Activated CD4-positive, alpha-beta T cell treated with anti-CD3 and anti-CD28 coated beads, Interleukin-2, amount 50 U/mL, for 1 hour (primary cell): Measurements from ENCODE around the gene TIMM50.
"Not testable (repeated sequence)": the region's sequence is repeated elsewhere in the genome, so short reads cannot be mapped to it uniquely, and the experiment has no call there.

ENCODE experiments used
- DNase-seq: peaks from one replicate; pipeline ENCODE4 v3.0.0-alpha.2; 2020

The TIMM50 gene

DNA sequence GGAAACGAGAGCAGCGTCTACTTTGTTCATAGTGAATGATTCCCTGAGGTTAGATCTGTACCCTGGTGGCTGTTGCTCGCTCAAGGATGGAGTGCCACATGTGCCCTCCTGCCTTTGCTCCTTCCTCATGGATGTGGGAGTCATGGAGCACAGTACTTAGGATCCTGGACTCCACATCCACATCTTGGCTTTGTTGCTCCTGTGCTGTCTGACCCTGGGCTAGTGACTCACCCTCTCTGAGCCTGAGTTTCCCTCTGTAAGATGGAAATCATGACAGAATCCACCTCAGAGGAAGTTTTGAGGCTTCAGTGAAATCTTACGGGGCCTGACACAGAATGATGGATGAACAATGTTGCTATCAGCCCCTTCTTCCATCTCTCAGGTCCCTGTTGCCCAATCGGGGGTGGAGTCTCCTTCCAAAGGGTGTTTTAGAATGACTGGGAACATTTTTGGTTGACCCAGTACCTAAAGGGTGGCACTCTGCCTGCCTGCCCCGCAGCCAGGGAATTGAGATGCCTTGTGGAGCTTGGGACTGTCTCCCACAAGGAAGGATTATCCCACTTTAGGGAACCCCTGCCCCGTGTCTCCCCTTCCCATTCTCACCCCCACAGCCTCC lies 9.8 kb upstream of the TIMM50 start:
- no peak for DNase-seq

DNA sequence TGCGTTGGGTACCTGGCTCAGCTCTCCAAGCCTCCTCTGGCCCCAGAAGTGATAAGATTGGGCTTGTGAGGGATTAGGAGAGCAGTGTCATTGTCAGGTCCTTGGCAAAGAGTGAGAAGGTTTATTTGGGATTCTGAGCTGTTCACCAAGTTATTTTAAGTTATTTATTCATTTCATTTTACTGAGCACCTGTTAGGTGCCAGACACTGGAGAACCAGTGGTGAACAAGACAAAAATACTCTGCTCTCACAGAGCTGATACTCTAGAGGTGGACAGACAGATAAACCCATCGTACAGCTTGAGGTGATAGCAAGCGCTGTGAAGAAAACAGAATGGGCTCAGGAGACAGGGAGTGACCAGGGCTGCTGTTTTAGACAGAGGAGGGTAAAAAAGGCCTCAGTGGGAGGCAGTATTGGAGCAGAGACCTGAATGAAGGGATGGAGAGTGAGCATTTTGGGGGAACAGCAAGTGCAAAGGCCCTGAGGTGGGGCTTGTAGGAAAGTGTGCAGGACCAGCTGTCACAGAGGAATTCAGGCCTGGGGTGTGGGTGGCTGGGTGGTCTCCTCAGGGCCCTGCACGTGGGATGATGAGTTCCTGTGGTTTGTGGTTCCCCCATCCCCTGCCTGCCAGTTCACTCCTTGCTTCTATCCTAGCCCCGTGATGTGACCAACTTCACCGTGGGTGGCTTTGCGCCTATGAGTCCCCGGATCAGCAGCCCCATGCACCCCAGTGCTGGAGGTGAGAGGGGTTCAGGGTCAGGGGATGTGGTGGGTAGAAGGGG lies 8.7 kb upstream of the TIMM50 start:
- no peak for DNase-seq

DNA sequence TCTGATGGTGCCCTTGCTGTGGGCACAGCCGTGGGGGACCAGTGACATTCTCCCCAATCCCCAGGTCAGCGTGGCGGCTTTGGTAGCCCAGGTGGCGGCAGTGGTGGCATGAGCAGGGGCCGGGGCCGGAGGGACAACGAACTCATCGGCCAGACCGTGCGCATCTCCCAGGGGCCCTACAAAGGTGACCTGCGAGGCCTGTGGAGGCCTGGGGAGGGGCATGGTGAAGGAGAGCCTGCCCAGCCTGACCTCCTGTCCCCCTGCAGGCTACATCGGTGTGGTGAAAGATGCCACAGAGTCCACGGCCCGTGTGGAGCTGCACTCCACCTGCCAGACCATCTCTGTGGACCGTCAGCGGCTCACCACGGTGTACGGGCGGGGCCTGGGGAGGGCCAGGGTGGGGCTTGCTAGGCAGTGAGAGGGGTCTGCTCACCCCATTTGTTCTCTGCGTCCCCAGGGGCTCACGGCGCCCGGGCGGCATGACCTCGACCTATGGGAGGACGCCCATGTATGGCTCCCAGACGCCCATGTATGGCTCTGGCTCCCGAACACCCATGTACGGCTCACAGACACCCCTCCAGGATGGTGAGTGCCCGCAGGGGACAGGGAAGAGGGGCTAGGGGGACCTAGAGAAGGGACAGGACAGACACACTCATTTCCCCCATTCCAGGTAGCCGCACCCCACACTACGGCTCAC lies 7.7 kb upstream of the TIMM50 start:
- no peak for DNase-seq

DNA sequence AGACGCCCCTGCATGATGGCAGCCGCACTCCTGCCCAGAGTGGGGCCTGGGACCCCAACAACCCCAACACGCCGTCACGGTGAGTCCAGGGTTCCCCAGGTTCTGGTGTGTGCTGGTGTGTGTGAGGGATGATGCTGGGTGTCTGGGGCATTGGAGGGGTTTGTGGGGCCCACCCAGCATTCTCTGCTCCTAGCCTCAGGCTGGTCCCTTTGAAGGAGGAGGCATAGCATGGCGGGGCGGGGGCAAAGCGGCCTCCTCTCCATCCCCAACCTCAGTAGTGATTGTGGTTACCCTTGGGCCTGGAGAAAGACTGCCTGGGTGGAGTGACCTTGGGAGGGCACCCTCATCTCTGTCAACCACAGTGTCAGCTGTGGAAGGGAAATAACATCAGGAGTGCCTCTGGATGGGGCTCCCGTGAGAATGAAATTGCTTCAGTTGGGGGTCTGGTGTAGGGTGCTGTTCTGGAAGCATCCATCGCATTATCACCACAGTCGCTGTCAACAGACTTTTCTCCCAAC lies 7.1 kb upstream of the TIMM50 start:
- no peak for DNase-seq

DNA sequence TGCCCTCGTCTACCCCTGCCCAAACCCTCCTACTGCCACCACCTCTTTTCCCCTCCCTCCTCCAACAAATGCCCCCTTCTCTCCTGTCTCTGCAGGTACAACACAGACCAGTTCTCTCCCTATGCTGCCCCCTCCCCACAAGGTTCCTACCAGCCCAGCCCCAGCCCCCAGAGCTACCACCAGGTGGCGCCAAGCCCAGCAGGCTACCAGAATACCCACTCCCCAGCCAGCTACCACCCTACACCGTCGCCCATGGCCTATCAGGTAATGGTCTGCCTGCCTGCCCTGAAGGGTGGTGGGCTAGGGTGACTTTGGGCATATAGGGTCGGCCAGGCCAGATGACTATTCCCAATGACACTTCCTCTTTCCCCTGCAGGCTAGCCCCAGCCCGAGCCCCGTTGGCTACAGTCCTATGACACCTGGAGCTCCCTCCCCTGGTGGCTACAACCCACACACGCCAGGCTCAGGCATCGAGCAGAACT lies 6.5 kb upstream of the TIMM50 start:
- DNase-seq = peak; percentile 80

DNA sequence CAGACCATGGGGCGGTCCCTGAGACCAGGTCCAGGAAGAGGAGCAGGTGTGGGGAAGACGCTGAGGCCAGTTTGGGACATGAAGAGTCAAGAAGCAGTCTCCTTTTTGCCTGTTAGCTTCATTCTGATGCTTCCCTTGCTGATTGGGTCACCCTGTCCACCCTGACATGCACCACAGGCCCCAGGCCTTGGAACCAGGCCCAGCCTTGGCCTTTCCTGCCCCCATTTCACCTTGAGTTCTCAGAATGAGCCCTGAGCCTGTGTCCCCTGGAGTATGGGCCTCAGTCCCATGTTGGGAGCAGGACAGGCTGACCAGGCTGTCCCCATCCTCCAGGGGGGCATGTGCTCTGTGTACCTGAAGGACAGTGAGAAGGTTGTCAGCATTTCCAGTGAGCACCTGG lies 4.9 kb upstream of the TIMM50 start:
- no peak for DNase-seq

DNA sequence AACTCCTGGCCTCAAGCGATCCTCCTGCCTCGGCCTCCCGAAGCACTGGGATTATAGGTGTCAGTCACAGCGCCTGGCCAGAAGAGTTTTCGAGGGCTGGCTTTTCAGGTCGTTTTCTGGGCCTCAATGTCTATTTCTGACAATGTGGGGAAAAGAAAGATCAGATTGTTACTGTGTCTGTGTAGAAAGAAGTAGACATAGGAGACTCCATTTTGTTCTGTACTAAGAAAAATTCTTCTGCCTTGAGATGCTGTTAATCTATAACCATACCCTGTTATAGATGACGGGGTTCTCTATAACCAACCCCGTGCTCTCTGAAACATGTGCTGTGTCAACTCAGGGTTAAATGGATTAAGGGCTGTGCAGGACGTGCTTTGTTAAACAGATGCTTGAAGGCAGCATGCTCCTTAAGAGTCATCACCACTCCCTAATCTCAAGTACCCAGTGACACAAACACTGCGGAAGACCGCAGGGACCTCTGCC lies 1.3 kb upstream of the TIMM50 start:
- not testable (repeated sequence) for DNase-seq

DNA sequence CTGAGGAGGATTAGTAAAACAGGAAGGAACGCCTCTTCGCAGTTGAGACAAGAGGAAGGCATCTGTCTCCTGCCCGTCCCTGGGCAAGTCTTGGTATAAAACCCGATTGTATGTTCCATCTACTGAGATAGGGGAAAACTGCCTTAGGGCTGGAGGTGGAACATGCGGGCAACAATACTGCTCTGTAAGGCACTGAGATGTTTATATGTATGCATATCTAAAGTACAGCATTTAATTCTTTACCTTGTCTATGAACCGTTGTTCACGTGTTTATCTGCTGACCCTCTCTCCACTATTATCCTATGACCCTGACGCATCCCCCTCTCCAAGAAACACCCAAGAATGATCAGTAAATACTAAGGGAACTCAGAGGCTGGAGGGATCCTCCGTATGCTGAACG lies 722 bp upstream of the TIMM50 start:
- DNase-seq = no peak

DNA sequence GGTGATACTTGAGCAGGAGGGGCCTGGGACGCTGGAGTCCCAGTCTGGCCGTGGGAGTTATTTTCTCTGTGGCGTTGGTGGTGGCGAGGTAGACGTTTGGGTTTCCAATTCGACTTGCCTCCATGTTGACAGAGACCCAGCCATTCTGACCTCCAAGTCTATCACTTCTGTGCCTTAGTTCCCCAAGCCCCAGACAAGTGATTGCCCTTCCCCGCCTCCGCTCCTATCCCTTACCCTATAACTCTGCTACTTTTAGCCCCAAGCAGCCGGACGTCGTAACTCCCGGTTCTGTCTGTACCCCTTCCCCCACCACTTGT lies 549 bp downstream of the TIMM50 start:
- DNase-seq = no peak

DNA sequence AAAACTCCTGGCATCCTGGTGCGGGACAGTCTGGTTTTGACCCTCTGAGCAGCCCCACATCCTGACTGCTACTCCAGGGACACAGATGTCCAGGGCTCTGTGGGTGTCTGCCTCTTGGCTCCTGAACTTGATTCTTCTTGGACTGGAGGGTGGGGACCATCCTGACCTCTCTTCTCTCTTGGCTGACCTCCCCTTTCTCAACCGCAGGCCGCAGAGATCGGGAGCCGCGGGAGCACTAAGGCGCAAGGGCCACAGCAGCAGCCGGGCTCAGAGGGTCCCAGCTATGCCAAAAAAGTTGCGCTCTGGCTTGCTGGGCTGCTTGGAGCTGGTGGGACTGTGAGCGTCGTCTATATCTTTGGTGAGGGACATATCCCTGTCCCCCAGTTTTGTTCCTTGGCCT lies 1.0 kb downstream of the TIMM50 start:
- no peak for DNase-seq

DNA sequence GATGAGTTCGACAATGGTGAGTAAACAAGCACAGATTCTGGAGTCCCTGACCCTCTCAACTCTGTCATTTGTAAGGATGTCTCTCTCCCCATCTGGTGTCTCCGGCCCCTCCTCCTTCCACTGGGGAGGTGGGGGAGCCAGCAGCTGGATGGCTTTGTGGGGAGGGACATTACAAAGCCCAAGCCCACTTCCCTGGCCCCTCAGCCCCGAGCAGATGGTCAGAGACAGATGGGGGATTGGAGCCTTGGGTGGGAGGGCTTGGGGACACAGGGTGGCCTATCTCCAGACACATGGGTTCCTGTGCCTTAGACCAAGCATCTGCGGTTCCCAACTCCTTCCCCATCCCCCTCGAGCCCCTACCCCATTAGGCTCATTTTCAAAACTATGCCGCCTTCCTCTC lies 2.5 kb downstream of the TIMM50 start:
- no peak for DNase-seq

DNA sequence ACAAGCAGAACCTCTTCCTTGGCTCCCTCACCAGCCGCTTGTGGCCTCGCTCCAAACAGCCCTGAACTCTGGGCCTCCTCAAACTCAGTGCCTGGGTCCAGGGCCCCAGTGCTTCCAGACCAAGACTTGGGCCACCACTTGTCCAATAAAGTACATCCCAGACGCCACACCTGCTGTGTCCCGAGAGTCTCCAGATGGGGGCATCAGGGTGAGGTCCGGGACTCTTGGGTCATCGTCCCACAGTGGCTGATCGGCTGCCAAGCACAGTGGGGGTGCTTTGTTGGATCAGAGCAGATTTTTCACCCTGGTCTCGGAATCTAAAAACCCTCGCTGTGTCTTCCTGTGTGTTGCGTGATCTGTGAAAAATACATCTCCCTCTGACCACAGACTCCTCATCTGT lies 9.1 kb downstream of the TIMM50 start:
- no peak for DNase-seq

DNA sequence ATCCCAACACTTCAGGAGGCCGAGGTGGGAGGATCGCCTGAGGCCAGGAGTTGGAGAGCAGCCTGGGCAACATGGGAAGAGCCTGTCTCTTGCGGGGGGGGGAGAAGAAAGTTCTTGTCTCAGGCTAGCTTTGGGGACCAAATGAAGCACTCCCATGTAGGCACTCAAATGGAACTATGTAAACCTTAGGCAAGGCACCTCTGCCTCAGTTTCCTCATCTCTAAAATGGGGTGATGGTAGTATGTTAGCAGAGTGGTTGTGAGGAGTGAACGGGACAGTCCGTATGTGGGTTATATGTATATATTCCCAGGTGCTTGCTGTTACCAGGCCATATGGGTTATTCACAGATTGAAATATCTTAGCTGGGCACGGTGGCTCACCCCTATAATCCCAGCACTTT lies 11.6 kb downstream of the TIMM50 start:
- DNase-seq = no peak

DNA sequence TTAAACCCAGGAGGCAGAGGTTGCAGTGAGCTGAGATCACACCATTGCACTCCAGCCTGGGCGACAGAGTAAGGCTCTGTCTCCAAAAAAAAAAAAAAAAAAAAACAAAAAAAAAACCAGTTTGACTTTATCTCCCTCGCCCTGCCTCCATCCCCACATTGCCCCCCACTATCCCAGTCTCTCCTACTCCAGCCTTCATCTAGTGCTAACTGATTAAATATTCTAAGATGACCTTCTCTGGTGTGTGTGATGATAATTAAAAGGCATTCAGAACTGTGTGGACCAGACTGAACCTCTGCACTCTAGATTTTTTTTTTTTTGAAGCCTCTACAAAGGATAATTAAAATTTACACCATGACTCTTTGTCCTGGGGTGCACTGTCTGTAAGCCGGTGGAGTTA lies 12.2 kb downstream of the TIMM50 start:
- no peak for DNase-seq

DNA sequence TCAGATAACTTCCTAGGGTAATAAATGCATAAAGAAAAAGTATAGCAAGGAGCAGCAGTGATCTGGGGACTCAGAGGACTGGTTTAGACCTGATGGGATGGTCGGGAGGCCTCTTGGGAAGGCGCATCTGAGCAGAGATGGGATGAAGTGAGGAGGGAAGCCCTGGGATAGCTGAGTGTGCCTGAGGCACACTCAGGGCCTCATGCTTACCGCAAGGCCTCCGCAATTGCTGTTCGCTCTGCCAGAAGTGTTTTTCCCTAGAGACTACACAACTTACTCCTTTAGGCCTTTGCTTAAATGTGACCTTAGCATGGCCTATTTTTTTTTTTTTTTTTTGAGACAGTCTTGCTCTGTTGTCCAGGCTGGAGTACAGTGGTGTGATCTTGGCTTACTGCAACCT lies 14.0 kb downstream of the TIMM50 start:
- DNase-seq = no peak

DNA sequence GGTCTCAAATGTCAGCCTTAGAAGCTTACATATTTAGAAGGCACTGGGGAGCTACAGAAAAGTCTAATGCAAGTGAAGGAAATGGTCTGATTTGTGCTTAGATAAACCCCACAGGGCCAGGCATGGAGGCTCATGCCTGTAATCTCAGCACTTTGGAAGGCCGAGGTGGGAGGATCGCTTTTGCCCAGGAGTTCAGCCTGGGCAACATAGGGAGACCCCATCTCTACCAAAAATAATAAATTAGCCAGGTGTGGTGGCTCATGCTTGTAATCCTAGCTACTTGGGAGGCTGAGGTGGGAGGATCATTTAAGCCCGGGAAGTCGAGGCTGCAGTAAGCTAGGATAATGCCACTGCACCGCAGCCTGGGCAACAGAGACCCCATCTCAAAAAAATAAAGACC lies 15.4 kb downstream of the TIMM50 start:
- DNase-seq = no peak

DNA sequence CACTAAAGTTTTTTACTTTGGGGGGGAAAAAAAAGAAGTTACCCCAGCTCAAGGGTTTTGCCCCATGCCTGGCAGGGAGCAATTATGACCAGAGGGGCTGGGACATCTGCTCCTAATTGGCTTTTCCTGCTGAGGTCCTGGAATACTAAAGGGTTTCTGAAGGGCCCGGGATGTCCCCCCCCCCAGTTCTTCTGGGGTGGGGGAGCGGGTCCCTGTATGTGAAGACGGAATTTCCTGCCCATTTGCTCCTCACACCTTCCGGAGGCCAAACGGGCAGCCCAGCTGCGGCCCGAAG lies 17.0 kb downstream of the TIMM50 start:
- no peak for DNase-seq

DNA sequence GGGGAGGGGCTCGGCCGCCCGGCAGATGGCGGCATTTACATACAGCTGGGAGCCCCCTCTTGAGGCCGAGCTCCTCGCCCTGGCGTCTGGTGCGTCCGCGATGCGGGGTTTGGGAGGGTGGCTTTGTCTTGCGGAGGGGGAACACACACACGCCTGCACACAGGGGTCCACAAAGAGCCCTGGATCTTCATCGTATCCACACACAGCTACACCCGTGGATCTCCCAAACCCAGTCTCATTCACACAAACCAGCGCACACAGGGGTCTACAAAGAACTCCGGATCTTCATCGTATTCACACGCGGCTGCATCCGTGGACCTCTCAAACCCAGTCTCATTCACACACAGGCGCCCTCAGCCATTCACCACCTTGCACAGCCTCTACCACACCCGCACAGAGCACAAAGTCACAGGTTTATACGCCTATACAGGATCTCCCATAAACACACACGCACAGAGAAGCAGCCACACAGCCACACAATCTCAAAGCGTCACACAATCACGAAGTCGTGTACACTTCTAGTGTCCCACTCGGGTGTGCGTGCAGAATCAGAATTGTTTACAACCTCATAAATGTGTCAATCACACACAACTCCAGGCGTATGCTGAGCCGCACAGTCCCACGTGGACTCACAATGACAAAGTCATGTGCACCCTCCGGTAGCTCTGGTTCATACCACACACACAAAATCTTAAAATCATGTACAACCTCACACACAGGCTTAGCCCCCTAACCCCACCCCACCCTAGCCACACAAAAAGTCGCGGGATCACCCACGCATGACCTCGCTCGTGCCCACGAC lies 17.6 kb downstream of the TIMM50 start:
- DNase-seq = no peak

DNA sequence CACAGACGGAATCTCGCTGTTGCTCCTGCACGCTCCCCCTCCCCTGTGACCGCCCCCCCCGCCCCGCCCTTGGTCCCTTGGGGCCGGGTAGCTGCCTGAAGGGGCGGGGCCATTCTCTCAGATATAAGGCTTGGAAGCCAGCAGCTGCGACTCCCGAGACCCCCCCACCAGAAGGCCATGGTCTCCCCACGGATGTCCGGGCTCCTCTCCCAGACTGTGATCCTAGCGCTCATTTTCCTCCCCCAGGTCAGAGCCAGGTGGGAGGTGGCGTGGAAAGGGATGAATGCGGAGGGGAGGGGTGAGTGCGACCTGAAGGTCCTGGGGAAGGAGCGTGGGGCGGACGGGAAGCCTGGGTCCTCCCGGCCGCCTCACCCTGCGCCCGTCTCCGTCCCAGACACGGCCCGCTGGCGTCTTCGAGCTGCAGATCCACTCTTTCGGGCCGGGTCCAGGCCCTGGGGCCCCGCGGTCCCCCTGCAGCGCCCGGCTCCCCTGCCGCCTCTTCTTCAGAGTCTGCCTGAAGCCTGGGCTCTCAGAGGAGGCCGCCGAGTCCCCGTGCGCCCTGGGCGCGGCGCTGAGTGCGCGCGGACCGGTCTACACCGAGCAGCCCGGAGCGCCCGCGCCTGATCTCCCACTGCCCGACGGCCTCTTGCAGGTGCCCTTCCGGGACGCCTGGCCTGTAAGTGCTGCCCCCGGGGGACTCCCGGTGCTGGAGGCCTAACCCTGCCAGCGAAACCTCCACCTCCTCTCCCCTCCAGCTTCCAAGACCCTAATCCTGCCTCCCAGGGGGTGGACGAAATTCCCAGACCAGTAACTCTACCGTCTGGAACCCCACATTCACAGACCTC lies 18.4 kb downstream of the TIMM50 start, which contains the start of gene DLL3:
Gene DLL3, plus strand, starts transcription at position 150 of the 845 bp plus-strand sequence. Its CDS starts 28 bp downstream, at position 178.
- DNase-seq = no peak

DNA sequence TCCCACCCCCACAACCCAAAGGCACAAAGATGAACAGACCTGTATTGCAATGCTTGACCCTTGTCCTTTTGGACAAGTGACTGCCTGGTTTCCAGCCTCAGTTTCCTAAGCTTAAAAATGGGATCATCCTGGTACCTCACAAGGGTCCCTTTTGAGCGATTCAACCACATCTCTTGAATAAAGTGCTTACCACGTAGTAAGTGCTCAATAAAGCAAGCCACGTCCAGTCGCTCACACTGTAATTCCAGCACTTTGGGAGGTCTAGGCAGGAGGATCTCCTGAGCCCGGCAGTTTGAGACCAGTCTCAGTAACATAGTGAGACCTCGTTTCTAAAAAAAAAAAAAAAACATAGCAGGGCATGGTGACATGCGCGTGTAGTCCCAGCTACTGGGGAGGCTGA lies 19.3 kb downstream of the TIMM50 start:
- no peak for DNase-seq

DNA sequence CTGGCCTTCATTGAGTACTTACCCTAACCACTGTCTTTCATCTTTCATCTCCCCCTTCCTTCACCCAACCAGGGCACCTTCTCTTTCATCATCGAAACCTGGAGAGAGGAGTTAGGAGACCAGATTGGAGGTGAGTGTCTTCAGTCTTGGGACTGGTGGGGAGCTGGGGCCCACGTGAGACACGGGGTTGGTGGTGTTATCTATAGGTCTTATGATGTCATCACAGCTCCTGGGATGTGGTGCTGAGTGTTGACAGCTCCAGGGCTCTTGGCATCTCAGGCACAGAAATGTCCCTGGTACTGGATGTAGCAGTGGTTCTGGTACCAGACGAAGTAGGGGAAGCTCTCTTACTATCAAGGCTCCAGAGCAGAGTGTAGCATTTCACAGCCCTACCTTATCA lies 19.9 kb downstream of the TIMM50 start:
- no peak for DNase-seq

DNA sequence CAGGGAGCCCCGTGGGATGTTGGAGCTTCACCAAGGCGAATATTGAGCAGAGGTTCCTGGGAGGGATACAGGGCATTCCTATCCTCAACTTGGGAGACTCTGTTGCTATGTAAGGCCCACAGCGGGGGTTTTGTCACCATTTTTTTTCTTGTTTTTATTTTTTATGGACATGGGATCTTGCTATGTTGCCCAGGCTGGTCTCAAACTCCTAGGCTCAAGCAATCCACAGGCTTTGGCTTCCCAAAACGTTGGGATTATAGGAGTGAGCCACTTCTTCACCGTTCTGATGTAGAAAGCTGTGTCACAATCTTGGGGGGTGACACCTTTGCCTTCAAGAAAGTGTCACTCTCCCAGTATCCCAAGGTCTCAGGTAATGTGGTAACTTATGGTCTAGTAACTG lies 20.7 kb downstream of the TIMM50 start:
- no peak for DNase-seq
